Measurements from ENCODE around the gene SLC25A26. TPM values are rescaled to one million over a fixed set of nuclear protein-coding genes. Genes with fewer than 3 reads are reported as not detected.

The SLC25A26 gene
- total RNA-seq, 2 donors from 2014 or later, result 8.6 to 9.2 TPM

DNA sequence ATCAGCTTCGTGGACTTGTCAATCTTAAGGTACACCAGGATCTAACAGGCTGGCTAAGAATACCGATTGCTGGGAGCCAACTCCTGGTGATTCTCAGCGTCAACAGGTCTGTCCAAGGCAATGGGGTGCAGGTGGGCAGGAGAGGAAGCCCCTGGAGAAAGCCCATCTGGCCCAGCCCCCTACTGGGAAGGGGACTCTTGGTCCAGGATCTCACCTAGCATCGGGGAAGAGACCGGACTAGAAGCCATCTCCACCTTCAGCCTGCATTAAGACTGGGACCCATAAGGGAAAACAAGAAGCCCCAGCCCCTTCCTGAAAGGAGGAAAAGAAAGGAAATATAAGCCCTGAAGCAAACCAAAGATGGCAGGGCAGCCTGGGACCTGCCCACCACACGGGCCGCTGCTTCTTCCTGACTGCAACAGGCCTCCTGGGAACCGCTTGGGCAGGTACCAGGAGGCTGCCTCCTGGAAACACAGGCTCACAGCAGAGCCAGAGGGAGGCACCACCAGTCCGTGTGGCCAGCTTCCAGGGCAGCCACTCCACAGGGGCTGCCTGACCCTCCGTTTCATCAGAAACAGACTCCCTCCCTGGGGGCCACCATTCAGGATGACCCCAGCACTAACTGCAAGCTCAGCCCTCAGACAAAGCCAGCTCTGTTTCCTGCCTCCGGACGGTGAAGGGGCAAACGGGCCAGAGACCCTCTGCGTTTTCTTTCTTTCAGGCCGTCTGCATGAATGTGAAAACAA, 179.8 kb downstream of the SLC25A26 start:
- no peak for ATAC-seq
- H3K4me3 ChIP-seq, result no peak overlapping the region
- H3K27me3 ChIP-seq, result no peaks in the 10 kb centered on the region
- intact Hi-C loops (cut with DNase I), result loop anchor here (10.0 kb wide), 1 partner anchor 414 kb away; no protein-coding TSS in a partner anchor
- DNase-seq, result peak in 2 of 4 donors; percentile 43 to 44
- no peaks in the 10 kb centered on the region for H3K9me3 ChIP-seq
- peaks cover 0 to 24% of the 10 kb centered on the region in 2 donors for H3K36me3 ChIP-seq (replicated peaks in 1 of 2; ENCODE audit: insufficient read depth in 1 of 2, low read depth in 2 of 2)
- H3K27ac ChIP-seq, result peak overlapping the region in 3 of 4 donors; percentile 32 to 42 (median 36)
- peaks cover 67% of the 10 kb centered on the region for H3K4me1 ChIP-seq
- TF ChIP-seq, protein P1, sequence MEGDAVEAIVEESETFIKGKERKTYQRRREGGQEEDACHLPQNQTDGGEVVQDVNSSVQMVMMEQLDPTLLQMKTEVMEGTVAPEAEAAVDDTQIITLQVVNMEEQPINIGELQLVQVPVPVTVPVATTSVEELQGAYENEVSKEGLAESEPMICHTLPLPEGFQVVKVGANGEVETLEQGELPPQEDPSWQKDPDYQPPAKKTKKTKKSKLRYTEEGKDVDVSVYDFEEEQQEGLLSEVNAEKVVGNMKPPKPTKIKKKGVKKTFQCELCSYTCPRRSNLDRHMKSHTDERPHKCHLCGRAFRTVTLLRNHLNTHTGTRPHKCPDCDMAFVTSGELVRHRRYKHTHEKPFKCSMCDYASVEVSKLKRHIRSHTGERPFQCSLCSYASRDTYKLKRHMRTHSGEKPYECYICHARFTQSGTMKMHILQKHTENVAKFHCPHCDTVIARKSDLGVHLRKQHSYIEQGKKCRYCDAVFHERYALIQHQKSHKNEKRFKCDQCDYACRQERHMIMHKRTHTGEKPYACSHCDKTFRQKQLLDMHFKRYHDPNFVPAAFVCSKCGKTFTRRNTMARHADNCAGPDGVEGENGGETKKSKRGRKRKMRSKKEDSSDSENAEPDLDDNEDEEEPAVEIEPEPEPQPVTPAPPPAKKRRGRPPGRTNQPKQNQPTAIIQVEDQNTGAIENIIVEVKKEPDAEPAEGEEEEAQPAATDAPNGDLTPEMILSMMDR (IDR thresholded peaks at IDR 0.05), result no peak
- TF ChIP-seq POLR2A (IDR thresholded peaks at IDR 0.05), result no peak
- WGBS, 2 donors, result 70 to 80% methylated on average over 13 to 15 of the region's 15 CpGs

DNA sequence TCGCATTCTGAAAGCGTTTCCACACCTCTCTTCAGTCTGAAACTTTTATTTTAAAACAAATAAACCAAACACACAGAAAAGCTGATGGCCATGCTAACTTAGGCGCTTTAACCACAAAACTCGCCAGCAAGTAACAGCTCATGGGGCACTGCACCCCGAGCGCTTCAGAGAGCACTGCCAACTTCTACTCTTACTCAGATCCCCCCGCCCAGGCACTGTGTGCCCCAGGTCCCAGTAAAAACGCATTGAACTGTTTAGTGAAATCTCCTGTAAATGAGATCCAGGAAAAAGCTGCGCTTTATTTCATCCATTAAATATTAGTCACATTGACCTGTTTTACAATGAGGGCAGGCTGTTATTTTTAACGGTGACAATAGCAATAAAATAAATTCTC, 180.4 kb downstream of the SLC25A26 start:
- TF ChIP-seq, protein P1 (IDR thresholded peaks at IDR 0.05), result no peak
- no peak for TF ChIP-seq POLR2A (IDR thresholded peaks at IDR 0.05)
- peaks cover 67% of the 10 kb centered on the region for H3K4me1 ChIP-seq
- no peak overlapping the region for H3K4me3 ChIP-seq
- no peaks in the 10 kb centered on the region for H3K27me3 ChIP-seq
- intact Hi-C loops (cut with DNase I), result loop anchor here (10.0 kb wide), 1 partner anchor 414 kb away; no protein-coding TSS in a partner anchor
- peaks cover 0 to 18% of the 10 kb centered on the region in 2 donors for H3K36me3 ChIP-seq (replicated peaks in 1 of 2; ENCODE audit: insufficient read depth in 1 of 2, low read depth in 2 of 2)
- DNase-seq, result no peak
- H3K27ac ChIP-seq, result peak overlapping the region; percentile 30 to 42 (median 34)
- WGBS, 2 donors, result 65 to 75% methylated on average over 9 to 10 of the region's 10 CpGs
- H3K9me3 ChIP-seq, result no peaks in the 10 kb centered on the region
- ATAC-seq, result no peak

DNA sequence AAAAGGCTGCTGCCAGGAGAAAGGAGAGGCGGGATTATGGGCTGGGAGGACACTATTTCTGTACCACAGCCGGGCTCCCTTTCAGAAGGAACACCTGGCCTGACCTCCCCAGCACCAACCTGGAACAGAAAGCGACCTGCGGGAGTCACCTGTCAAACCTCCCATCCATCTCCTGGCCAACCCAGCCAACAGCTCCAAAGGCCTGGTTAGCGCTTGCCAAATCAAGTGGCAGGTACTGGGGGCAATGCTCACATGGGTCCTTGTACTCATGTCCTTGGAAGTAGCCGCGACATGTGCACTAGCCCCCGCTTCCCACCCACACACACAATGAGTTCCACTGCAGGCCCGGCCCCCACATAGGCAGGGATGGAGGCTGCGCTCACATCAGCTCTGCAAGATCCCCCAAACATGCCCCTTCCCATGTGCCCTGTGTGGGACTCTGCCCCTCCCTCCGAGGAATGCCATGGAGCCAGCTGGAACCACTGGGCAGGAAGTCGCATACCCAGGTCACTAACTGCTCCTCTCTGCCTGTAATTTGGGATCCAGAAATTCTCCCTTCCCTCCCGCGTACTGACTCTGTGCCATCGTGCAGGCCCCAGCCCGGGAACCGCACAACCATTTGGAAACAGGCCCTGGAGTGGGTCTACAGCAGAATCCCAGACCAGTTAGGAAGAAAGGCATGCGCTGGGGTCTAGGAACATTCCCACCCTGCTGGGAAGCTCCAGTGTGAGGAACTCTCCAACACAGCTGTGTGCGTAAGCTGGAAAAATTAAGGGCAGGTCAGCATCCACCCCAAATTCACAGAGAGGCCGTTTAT, 181.1 kb downstream of the SLC25A26 start:
- peak; percentile 45 for ATAC-seq
- H3K27ac ChIP-seq, result peak overlapping the region; percentile 30 to 36 (median 33)
- 48 to 62% methylated on average over 13 to 20 of the region's 20 CpGs for WGBS, 2 donors
- peaks cover 0 to 18% of the 10 kb centered on the region in 2 donors for H3K36me3 ChIP-seq (replicated peaks in 1 of 2; ENCODE audit: insufficient read depth in 1 of 2, low read depth in 2 of 2)
- H3K9me3 ChIP-seq, result no peaks in the 10 kb centered on the region
- DNase-seq, result peak; percentile 60 to 79 (median 78)
- peaks cover 67% of the 10 kb centered on the region for H3K4me1 ChIP-seq
- H3K4me3 ChIP-seq, result no peak overlapping the region
- no peaks in the 10 kb centered on the region for H3K27me3 ChIP-seq
- TF ChIP-seq POLR2A (IDR thresholded peaks at IDR 0.05), result no peak
- TF ChIP-seq, protein P1 (IDR thresholded peaks at IDR 0.05), result no peak
- intact Hi-C loops (cut with DNase I), result loop anchor here (10.0 kb wide), 1 partner anchor 413 kb away; no protein-coding TSS in a partner anchor

DNA sequence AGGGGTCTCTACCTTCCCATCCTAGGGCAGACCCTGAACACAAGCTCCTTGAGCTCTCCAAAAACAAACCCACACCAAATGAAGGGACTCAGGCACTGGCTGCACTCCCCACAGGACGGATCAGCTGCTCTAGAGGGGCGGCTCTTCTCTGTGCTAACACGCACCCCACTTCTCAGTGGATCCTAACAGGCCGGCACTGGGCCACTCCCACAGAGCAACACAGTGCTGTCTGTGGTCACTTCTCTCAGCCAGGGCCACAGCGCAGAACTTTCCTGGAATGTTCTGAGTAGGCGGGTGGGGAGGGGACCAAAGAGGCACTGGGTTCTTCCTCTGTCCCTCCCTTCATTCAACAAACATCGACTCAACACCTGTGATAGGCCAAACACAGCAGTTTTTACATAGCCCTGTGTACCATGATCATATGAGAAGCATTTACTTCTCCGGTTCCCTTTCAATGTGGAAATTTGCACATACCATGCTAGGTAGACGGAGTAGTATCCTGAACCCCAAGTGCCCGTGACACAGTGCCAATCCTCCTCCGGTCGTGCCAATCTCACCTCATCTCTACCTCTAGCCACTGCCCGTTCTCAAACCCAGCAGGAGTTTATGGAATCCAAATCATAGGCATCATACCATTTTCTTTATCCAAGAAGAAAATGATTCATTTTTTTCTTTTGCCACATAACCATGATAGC, 181.9 kb downstream of the SLC25A26 start:
- no peak overlapping the region for H3K4me3 ChIP-seq
- TF ChIP-seq, protein P1 (IDR thresholded peaks at IDR 0.05), result no peak
- no peak for TF ChIP-seq POLR2A (IDR thresholded peaks at IDR 0.05)
- peaks cover 74% of the 10 kb centered on the region for H3K4me1 ChIP-seq
- H3K27ac ChIP-seq, result peak overlapping the region in 3 of 4 donors; percentile 30 to 54 (median 36)
- intact Hi-C loops (cut with DNase I), result loop anchor here (10.0 kb wide), 1 partner anchor 412 kb away; no protein-coding TSS in a partner anchor
- 73 to 75% methylated on average over 10 to 13 of the region's 13 CpGs for WGBS, 2 donors
- peaks cover 0 to 17% of the 10 kb centered on the region in 2 donors for H3K36me3 ChIP-seq (replicated peaks in 1 of 2; ENCODE audit: insufficient read depth in 1 of 2, low read depth in 2 of 2)
- H3K27me3 ChIP-seq, result no peaks in the 10 kb centered on the region
- H3K9me3 ChIP-seq, result no peaks in the 10 kb centered on the region
- no peak for ATAC-seq
- peak in 2 of 4 donors; percentile 32 to 43 for DNase-seq

Data from body of pancreas (tissue), 4 donors.